DOHH2 (cell line): Measurements from ENCODE around the gene ATP2B2.

Source experiments
- H3F3A ChIP-seq: fragments of 200-600 bp; sonication (generic), shearing (Covaris generic); 2 replicates; pipeline ENCODE4 v1.6.0; 2016; ENCODE audit warnings: antibody characterized with exemption, mild to moderate bottlenecking; ENCODE audit not compliant: control insufficient read depth, insufficient read depth
- H3K27ac ChIP-seq: fragments of 200-600 bp; sonication (generic); 2 replicates; pipeline ENCODE4 v1.5.1; 2014; ENCODE audit warnings: low read depth, mild to moderate bottlenecking, low read length, moderate library complexity
- H3K27me3 ChIP-seq: fragments of 200-600 bp; sonication (generic); 2 replicates; pipeline ENCODE4 v1.6.1; 2014; ENCODE audit warnings: mild to moderate bottlenecking, low read length, mixed read lengths; ENCODE audit not compliant: control insufficient read depth
- H3K36me3 ChIP-seq: fragments of 200-600 bp; sonication (generic); 2 replicates; pipeline ENCODE4 v1.6.1; 2014; ENCODE audit warnings: mild to moderate bottlenecking, low read length, moderate library complexity, mixed read lengths; ENCODE audit not compliant: control insufficient read depth
- H3K4me1 ChIP-seq: fragments of 200-600 bp; sonication (generic); 2 replicates; pipeline ENCODE4 v1.6.1; 2014; ENCODE audit warnings: mild to moderate bottlenecking, low read length, mixed read lengths; ENCODE audit not compliant: control insufficient read depth
- H3K4me2 ChIP-seq: fragments of 200-600 bp; sonication (generic); 2 replicates; pipeline ENCODE4 v1.6.0; 2014; ENCODE audit warnings: mild to moderate bottlenecking, low read length, moderate library complexity
- H3K4me3 ChIP-seq: fragments of 200-600 bp; sonication (generic); 2 replicates; pipeline ENCODE4 v1.5.1; 2014; ENCODE audit warnings: mild to moderate bottlenecking, low read length, mixed read lengths
- H3K79me2 ChIP-seq: fragments of 200-600 bp; sonication (generic); 2 replicates; pipeline ENCODE4 v1.6.1; 2014; ENCODE audit warnings: mild to moderate bottlenecking, low read length, mixed read lengths; ENCODE audit not compliant: control insufficient read depth
- H3K9me2 ChIP-seq: fragments of 200-600 bp; sonication (generic); replicated peaks from 2 replicates; pipeline ENCODE4 v1.6.1; 2014; ENCODE audit warnings: mild to moderate bottlenecking, low read length, mixed read lengths; ENCODE audit not compliant: control insufficient read depth
- H3K9me3 ChIP-seq: fragments of 200-600 bp; sonication (generic); 2 replicates; pipeline ENCODE4 v1.6.1; 2014; ENCODE audit warnings: antibody characterized with exemption, low read length, mixed read lengths; ENCODE audit not compliant: control insufficient read depth, insufficient read depth
- H4K20me1 ChIP-seq: fragments of 200-600 bp; sonication (generic); 2 replicates; pipeline ENCODE4 v1.6.0; 2014; ENCODE audit warnings: low read depth, mild to moderate bottlenecking, antibody characterized with exemption, low read length, moderate library complexity; ENCODE audit not compliant: control insufficient read depth, insufficient read depth
- CTCF ChIP-seq: fragments of 200-600 bp; sonication (generic); IDR thresholded peaks from one replicate; pipeline ENCODE4 v1.5.1; 2014; ENCODE audit warnings: antibody characterized with exemption, mild to moderate bottlenecking, low read depth, low read length; ENCODE audit not compliant: poor library complexity, severe bottlenecking
- EZH2phosphoT487 ChIP-seq: fragments of 200-600 bp; sonication (generic); IDR thresholded peaks from 2 replicates; pipeline ENCODE4 v1.6.1; 2017; ENCODE audit warnings: borderline replicate concordance, mild to moderate bottlenecking, antibody characterized with exemption, low read length, moderate library complexity, mixed read lengths

The ATP2B2 gene

GRCh38 chr3:10553591-10554235 is 48.3 kb upstream of the ATP2B2 start:
- no peak overlapping the region for H3K27ac ChIP-seq
- no peak for TF ChIP-seq CTCF
- no peak for TF ChIP-seq EZH2phosphoT487
- H3K36me3 ChIP-seq: no peaks in the 10 kb centered on the region
- no peaks in the 10 kb centered on the region for H3K4me1 ChIP-seq
- H3K9me2 ChIP-seq: no peaks in the 10 kb centered on the region
- H3K79me2 ChIP-seq: no peaks in the 10 kb centered on the region
- H3K27me3 ChIP-seq: peaks cover 36% of the 10 kb centered on the region
- no peaks in the 10 kb centered on the region for H3K9me3 ChIP-seq
- no peaks in the 10 kb centered on the region for H4K20me1 ChIP-seq
- no peak overlapping the region for H3K4me2 ChIP-seq
- H3K4me3 ChIP-seq: no peak overlapping the region
- H3F3A ChIP-seq: no peaks in the 10 kb centered on the region

- Histone ChIP-seq H3K4me3 (no peak overlapping the region), H4K20me1 (no peaks in the 10 kb centered on the region), H3K36me3 (no peaks in the 10 kb centered on the region), H3K9me2 (no peaks in the 10 kb centered on the region), H3K79me2 (no peaks in the 10 kb centered on the region), H3K4me2 (no peak overlapping the region), H3F3A (no peaks in the 10 kb centered on the region), H3K27ac (no peak overlapping the region), H3K27me3 (peaks cover 36% of the 10 kb centered on the region), H3K9me3 (no peaks in the 10 kb centered on the region), H3K4me1 (no peaks in the 10 kb centered on the region)
- TF ChIP-seq CTCF: no peak
- TF ChIP-seq EZH2phosphoT487: no peak
These were observed 47.2 kb upstream of the ATP2B2 start for GRCh38 chr3:10552631-10552943.

- Histone ChIP-seq H3K79me2 (no peaks in the 10 kb centered on the region), H3K36me3 (no peaks in the 10 kb centered on the region), H4K20me1 (no peaks in the 10 kb centered on the region), H3K27ac (no peak overlapping the region), H3F3A (no peaks in the 10 kb centered on the region), H3K4me3 (no peak overlapping the region), H3K27me3 (peaks cover 30% of the 10 kb centered on the region), H3K9me3 (no peaks in the 10 kb centered on the region), H3K9me2 (no peaks in the 10 kb centered on the region), H3K4me1 (no peaks in the 10 kb centered on the region), H3K4me2 (no peak overlapping the region)
- no peak for TF ChIP-seq EZH2phosphoT487
- TF ChIP-seq CTCF: no peak
These were observed 46.6 kb upstream of the ATP2B2 start for GRCh38 chr3:10551821-10552630.
